NCI-H524 treated with DMSO at 0.1 percent for 48 hours (cell line): ENCODE data around the gene KCNK1.
A peak's percentile ranks its signal among the peaks of the same experiment; 100 is the strongest.
"Not testable (repeated sequence)": the region's sequence is repeated elsewhere in the genome, so short reads cannot be mapped to it uniquely, and the experiment has no call there.

ENCODE experiments used
- DNase-seq: peaks from one replicate; lab custom pipeline; 2025; lab: John Stamatoyannopoulos, UW

KCNK1 gene

GRCh38 chr1:233667741-233668140 lies 53.8 kb downstream of the KCNK1 start:
- DNase-seq: no peak

DNA sequence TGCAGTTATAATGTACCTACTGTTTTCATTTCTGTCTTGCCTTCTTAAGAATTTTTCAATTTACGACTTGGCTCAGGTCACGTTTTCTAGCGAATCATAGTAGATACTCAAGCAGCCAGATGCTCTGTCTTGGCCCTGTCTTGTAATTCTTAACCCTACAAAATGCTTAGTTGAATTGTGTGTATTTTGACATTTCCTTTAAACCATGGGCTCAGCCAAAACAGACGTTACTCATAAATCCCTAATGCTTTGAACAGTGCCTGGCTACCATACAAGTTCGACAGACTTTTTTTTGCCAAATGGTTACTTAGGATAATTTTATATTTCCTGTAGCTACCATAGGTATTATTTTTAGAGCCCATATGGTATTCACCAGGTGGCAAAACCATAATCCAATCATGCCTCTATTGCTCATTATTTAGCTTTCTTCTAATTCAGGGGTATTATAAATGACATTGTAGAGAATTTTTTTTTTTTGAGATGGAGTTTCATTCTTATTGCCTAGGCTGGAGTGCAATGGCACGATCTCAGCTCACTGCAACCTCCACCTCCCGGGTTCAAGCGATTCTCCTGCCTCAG lies 54.3 kb downstream of the KCNK1 start:
- peak; percentile 39 for DNase-seq

DNA sequence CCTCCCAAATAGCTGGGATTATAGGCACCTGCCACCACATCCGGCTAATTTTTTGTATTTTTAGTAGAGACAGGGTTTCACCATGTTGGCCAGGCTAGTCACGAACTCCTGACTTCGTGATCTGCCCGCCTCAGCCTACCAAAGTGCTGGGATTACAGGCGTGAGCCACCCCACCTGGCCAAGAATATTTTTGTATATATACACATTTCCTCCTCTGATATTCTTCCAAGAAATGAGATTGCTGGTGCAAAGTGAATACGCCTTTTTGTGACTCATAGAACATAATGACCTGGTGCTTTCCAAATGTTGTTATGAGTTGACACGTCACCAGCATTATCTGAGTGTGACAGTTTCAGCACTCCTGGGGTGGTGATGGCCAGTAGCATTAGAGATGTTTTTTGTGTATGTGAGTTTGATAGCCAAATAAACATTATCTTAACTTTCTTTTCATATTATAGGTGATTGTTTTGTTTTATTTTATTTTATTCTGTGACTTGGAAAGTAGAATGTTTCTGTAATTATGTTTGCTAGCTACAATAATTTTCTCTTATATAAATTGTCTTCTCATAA lies 54.9 kb downstream of the KCNK1 start:
- DNase-seq: no peak

GRCh38 chr1:233670363-233670762 lies 56.5 kb downstream of the KCNK1 start:
- DNase-seq: not testable (repeated sequence)

DNA sequence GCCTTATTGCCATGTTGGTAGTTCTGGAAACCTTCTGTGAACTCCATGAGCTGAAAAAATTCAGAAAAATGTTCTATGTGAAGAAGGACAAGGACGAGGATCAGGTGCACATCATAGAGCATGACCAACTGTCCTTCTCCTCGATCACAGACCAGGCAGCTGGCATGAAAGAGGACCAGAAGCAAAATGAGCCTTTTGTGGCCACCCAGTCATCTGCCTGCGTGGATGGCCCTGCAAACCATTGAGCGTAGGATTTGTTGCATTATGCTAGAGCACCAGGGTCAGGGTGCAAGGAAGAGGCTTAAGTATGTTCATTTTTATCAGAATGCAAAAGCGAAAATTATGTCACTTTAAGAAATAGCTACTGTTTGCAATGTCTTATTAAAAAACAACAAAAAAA lies 57.4 kb downstream of the KCNK1 start:
- DNase-seq: no peak

GRCh38 chr1:233672732-233673131 lies 58.8 kb downstream of the KCNK1 start:
- no peak for DNase-seq

GRCh38 chr1:233673261-233673946 lies 59.5 kb downstream of the KCNK1 start:
- DNase-seq: no peak

GRCh38 chr1:233673947-233674431 lies 60.1 kb downstream of the KCNK1 start:
- DNase-seq: no peak

DNA sequence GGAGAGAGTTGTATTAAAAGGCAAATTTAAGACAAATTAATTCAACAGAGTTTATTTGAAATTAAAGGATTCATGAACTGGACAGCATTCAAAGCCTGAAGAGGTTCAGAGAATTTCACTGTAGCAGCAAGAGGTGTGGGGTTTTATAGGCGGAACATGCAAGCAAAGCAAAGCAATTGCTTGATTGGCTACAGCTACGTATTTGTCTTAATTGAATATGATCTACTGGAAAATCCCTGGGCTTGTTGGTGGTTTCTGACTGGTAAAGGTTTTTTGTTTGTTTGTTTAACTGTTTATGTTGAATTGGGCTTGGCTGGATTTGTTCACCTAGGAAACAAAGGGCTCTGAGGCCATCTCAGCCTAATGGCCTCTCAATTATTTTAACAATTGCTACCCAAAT lies 61.5 kb downstream of the KCNK1 start:
- DNase-seq: no peak

- no peak for DNase-seq
Measured at GRCh38 chr1:233675893-233676292, 62.0 kb downstream of the KCNK1 start.

DNA sequence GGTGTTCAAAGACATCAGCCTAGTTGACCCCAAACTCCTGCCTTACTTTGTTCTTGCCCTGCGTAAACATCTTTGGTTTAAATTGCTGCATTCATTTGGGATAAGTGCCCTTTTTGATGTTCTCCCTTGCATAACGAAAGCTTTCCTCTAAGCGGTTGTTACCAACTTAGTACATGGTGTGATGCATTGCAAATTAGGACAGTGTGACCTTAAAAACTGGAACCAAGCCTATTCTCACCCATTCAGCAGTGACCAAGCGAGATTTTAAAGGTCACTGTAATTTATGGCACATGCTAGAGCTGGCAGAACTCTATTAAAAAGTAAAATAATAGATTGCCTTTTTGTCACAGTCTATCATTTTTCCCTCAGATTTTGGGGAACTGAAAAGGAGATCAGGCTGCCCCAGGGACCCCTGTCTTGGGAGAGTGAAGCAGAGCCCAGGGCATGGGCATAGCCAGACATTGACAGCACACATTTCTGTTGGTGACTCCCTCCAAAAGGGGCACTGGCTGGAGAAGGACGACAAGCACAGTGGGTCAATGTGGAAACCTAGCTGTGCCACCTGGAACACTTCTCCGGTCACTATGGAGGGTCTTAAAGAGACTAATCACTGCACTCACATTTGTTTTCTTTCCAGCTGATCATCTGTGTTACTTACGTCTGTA lies 63.9 kb downstream of the KCNK1 start:
- no peak for DNase-seq

GRCh38 chr1:233679030-233679429 lies 65.1 kb downstream of the KCNK1 start:
- DNase-seq: no peak

GRCh38 chr1:233679591-233680373 lies 65.9 kb downstream of the KCNK1 start:
- no peak for DNase-seq

DNA sequence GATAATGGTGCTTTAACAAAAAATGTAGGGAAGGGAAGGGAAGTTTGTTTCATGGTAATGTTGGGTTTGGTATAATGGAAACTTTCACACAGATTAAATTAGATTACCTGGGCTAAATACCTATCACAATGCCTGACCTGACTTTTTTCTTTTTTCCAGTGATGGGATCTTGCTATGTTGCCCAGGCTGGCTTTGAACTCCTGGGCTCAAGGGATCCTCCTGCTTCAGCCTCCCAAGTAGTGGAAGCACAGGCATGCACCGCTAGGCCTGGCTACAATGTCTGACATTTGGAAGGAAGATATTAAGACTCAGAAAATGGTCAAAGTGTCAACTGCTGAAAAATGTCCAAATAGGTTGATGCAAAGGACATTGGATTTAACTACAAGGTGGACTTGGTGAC lies 67.4 kb downstream of the KCNK1 start:
- DNase-seq: no peak

DNA sequence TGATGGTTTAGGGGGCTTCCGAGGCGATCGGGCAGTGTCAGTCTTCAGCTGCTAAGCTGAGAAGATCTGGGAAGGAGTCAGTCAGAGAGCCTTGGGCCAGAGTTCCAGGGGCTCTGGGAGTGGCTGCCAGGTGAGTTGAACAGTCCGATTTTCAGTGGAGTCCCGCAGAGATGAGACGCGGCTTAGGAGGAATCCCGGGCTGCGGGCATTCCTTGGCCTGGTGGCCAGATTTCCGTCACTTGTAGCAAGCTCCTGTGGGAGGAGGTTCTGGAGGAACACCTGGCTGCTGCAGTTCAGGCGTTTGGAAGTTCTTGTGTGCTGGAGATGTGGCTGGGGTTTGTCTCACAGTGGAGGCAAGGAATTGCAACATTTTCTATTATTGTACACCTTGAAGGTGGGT lies 72.7 kb downstream of the KCNK1 start:
- DNase-seq: not testable (repeated sequence)

GRCh38 chr1:233689017-233689747 lies 75.3 kb downstream of the KCNK1 start:
- DNase-seq: no peak

- DNase-seq: no peak
Measured at GRCh38 chr1:233689748-233690254, 75.9 kb downstream of the KCNK1 start.

GRCh38 chr1:233695901-233696300 lies 82.0 kb downstream of the KCNK1 start:
- no peak for DNase-seq

- peak; percentile 23 for DNase-seq
Measured at GRCh38 chr1:233700338-233700737, 86.4 kb downstream of the KCNK1 start.

GRCh38 chr1:233704170-233704897 lies 90.4 kb downstream of the KCNK1 start:
- DNase-seq: peak; percentile 3
